ENCODE data around the gene PLEKHN1.

PLEKHN1 gene

GRCh38 chr1:929712-930632 is 36.3 kb upstream of the PLEKHN1 start:
- DNase-seq (ENCODE audit: low read depth) = no peak

DNA sequence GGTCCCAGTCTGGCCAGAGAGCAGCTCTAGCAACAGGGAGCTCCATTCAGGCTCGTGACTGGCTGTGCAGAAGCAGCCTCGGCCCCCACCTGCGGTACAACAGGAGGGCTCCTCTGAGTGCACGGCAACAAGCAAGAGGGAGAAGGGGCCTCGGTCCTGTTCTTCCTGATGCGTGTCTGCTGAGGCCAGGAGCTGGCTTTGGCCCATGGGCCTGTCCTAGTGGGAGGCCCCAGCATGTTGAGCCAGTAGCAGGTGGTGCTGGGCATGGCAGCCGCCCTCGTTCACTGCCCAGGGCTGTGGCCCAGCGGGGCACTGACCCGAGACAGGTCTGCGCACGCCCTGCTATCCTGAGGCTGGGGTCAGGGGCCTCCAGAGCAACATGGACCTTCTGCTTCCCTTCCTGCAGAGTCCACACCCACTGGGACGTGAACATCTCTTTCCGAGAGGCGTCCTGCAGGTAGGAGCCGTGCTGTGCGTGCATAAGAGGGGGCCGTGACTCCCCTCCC is 35.6 kb upstream of the PLEKHN1 start:
- DNase-seq (ENCODE audit: low read depth) = no peak

DNA sequence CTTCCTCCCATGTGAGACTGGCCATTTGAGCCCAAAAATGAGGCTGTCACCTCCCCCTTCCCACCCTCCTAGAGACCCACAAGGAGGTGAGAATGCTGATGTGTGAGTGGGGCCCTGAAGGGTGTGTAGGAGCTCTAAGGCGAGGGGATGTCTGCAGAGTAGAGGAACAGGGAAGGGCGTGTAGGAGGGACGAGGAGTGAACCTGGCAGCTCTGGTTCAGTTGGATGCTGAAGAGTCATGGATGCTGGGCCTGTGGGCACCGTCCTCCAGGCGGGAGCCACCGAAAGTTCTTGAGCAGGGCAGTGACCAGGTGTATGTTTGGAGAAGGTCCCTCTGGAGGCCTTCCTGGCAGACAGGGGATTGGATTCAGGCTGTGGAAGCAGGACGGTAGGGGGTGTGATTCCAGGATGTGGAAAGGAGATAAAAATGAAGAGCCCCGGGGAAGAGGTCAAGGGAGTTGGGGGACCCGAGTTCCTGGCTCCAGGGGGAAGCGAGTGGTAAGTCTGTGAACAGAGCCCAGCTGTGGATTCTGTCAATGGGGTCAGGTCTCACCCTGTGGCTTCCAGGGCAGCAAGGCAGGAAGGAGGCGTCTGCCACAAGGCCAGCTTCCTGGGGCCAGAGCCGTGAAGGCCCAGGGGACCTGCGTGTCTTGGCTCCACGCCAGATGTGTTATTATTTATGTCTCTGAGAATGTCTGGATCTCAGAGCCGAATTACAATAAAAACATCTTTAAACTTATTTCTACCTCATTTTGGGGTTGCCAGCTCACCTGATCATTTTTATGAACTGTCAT is 34.7 kb upstream of the PLEKHN1 start:
- DNase-seq (ENCODE audit: low read depth) = no peak

GRCh38 chr1:932173-932510 is 34.1 kb upstream of the PLEKHN1 start:
- DNase-seq (ENCODE audit: low read depth) = no peak

- DNase-seq (ENCODE audit: low read depth) = no peak
These were observed 33.3 kb upstream of the PLEKHN1 start for GRCh38 chr1:932776-933602.

- DNase-seq (ENCODE audit: low read depth) = no peak
These were observed 32.7 kb upstream of the PLEKHN1 start for GRCh38 chr1:933603-933940.

DNA sequence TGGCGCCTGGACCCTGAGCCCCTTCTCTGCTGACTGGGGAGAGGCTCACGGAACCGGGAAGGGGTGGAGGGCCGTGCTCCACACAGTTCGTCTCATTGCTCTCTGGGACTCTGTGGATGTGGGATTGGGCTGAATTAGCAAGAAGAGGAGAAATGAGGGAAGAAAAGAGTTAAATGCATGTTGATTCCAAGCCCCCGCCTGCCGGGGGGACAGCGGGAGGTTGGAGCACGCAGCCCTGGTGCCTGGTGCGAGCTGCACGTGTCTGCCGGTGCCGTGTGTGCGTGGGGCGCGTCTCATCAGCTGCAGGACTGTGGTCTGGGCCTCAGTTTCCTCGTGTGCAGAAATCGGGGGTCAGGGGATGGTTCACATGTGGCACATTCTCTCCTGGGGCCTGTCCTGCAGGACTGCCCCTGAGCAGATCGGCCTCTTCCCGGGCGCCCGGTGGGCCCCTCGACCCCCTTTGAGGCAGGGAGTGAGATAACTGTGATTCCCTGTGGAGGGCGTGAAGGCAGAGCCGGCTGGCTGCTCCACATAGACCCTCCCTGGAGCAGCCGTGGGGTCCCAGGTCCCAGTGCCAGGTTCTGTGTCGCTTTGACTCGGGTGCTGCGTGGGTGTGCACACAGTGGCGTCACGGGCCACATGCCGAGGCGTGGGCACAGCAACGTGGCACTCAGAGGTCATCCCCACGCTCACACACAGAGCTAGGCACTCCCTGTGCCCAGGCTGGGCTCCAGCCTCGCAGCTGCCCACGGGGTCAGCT is 31.1 kb upstream of the PLEKHN1 start:
- DNase-seq (ENCODE audit: low read depth) = no peak

DNA sequence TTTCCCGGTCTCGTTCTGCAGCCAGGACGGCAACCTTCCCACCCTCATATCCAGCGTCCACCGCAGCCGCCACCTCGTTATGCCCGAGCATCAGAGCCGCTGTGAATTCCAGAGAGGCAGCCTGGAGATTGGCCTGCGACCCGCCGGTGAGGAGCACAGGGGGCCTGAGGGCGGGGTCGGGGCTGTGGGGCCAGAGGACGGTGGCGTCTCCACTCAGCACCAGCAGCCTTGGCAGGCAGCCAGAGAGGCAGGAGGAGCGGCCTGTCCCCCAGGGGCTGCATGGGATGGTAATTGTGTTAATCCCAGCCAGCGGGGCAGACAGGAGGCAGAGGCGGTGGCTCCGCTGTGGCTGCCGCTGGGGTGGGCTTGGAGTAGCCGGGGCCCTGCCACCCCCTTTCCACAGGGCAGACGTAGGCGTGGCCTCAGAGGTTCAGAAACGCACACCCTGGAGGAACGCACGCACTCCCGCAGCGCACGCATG is 30.5 kb upstream of the PLEKHN1 start:
- DNase-seq (ENCODE audit: low read depth) = no peak

GRCh38 chr1:936348-937264 is 29.7 kb upstream of the PLEKHN1 start:
- no peak for DNase-seq (ENCODE audit: low read depth)

GRCh38 chr1:937521-937920 is 28.8 kb upstream of the PLEKHN1 start:
- DNase-seq (ENCODE audit: low read depth) = no peak

GRCh38 chr1:938088-938683 is 28.1 kb upstream of the PLEKHN1 start:
- DNase-seq (ENCODE audit: low read depth) = no peak

DNA sequence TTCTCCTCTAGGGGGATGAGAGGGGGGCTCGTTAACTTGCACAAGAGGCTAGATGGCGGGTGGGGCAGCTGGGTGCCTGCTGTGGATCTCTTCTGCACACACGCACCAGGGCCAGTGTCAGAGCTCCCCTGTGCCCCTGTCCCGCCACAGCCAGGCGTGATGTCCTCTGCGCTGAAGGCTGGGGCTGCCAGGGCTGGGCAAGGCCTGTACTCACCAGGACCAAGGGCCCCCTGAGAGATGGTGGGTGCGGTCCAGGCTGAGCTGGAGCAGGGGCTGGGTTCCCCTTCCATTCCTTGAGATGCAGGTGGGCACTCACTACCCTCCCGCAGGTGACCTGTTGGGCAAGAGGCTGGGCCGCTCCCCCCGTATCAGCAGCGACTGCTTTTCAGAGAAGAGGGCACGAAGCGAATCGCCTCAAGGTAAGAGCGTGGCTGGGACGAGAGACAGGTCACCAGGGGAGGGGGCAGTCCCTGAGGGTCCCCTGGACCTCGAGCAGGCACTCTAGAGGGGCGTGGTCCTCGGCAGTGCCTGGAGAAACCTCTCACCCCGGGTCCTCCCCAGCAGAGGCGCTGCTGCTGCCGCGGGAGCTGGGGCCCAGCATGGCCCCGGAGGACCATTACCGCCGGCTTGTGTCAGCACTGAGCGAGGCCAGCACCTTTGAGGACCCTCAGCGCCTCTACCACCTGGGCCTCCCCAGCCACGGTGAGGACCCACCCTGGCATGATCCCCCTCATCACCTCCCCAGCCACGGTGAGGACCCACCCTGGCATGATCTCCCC is 27.4 kb upstream of the PLEKHN1 start:
- no peak for DNase-seq (ENCODE audit: low read depth)

GRCh38 chr1:939511-940106 is 26.7 kb upstream of the PLEKHN1 start:
- no peak for DNase-seq (ENCODE audit: low read depth)

- no peak for DNase-seq (ENCODE audit: low read depth)
These were observed 25.9 kb upstream of the PLEKHN1 start for GRCh38 chr1:940107-941014.

- no peak for DNase-seq (ENCODE audit: low read depth)
These were observed 25.2 kb upstream of the PLEKHN1 start for GRCh38 chr1:941015-941587.

GRCh38 chr1:941588-942383 is 24.5 kb upstream of the PLEKHN1 start:
- no peak for DNase-seq (ENCODE audit: low read depth)
